Measurements from ENCODE around the gene LDLRAD4.

The LDLRAD4 gene

DNA sequence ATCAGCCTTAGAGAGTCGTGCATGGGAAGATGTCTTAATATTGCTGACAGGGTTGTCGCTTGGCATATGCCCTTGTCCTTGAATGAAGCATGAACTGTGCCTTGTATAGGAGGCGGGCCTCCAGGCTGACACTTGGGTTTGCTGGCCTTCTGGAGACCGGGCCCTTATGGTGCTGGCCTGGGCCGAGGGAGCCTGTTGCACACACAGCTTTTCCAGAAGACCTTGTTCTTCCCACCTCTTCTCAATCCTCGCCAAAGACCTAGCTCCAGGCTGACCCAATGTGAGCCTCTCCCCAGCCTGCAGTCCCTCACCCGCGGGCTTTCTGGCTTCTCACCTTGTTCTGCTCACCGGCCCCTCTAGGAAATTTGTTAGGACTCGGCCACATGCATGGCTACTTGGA lies 308.7 kb downstream of the LDLRAD4 start:
- no peak for DNase-seq

DNA sequence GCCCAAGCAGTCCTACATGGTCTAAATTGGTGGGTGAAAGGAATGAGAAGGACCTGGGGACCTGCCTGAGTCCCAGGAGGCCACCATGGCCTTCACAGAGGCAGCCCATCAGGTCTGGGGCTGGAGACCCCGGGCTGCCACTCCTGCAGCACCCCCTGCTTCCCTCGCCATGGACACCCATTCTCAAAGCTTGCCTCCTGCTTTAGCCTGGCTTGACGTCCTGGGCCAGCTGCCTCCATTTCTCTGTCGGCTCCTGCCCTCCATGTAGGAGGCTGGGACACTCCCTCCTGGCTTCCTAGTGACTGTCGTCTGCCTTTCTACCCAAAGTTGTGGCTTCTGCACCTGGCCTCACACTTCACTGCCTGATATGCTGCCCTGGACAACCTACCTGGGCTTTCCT lies 309.2 kb downstream of the LDLRAD4 start:
- DNase-seq: no peak

- DNase-seq: no peak
Observed at GRCh38 chr18:13528739-13529392, 310.3 kb downstream of the LDLRAD4 start.

DNA sequence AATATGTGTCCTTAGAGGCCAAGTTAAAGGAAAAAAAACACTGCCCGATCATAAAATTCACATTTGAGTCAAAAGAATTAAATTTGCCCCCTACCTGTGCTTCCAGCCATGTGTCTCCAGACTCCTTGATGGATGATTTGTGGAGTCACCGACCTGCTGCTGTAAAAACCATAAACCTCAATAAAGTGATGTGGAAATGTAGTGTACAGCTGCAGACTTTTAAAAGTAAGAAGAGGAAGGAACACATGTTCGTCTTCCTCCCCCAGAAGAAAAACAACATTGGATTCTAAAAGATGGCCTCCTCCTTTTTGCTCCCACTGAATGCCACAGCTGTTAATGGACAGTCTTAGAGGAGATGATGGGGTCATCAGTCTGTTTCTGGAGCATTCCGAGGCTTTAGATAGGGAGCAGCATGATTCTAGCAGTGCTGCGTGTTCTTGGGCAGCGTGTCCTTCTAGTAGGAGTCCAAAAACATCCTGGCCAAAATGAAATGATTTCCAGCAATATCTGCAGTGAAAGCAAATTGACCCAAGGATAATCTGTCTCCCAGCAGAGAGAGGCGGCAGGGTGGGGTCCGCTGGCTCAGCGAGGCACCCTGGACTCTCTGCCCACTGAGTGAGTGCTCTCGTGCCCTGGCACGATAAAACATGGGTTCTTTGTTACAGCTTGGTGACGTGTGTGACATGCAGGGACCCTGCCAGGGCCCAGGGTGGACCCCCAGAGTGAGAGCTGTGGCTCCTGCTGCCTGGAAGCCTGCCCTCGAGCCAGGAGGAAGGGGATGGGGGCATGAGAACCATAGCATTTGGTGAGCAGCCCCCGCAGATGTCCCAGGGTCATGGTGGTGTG lies 311.7 kb downstream of the LDLRAD4 start:
- no peak for DNase-seq

DNA sequence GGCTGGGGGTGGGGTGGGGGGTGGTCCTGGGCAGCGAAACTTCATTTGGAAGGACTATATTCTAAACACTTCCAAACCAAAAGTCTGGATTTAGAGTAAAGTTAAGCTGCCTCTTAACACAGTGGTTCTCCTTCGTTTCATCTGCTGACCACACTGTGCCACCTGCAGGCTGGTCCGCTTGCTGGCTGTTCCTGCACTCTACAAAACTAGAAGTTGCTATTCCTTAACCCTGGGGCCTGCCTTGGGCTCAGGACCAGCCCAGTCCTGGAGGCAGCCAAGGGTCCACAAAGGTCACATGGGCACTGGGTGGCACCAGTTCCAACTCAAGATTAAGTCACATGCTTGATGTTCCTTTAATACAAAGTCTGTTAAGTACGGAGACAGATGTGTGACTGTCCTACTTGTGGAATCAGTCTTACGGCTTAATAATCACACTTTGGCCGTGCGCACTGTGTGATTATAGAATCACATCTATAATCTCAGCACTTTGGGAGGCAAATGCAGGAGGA lies 312.4 kb downstream of the LDLRAD4 start:
- DNase-seq: no peak

DNA sequence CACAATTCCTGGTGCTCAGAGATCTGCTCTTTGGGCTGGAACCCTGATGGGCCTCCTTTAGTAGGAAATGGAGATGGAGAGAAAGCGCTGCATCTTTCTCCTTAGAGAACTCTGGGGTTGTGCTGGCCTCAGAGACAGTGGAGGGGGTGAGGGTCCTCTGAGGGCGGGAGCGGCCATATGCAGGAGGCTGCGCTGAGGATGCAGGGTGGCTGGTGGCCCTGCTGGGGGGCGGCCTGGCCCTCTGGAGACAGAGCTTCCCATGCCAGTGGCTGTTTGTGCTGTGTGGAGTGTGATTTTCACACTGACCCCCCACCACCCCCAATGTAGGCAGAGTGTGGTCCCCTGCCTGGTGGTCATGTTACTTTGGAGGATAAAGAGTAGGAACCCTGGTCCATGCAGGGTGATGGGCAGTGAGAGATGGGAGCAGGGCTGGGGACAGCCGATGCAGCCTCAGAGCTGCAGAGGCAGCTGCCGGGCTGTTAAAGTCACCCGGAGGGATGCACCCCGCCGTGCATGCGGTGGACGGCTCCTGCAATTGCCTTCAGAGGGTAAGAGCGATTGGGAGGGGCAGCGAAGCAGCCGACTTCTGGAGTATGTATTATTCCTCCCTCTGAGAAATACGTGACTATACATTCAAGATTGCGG lies 313.2 kb downstream of the LDLRAD4 start:
- DNase-seq: no peak

DNA sequence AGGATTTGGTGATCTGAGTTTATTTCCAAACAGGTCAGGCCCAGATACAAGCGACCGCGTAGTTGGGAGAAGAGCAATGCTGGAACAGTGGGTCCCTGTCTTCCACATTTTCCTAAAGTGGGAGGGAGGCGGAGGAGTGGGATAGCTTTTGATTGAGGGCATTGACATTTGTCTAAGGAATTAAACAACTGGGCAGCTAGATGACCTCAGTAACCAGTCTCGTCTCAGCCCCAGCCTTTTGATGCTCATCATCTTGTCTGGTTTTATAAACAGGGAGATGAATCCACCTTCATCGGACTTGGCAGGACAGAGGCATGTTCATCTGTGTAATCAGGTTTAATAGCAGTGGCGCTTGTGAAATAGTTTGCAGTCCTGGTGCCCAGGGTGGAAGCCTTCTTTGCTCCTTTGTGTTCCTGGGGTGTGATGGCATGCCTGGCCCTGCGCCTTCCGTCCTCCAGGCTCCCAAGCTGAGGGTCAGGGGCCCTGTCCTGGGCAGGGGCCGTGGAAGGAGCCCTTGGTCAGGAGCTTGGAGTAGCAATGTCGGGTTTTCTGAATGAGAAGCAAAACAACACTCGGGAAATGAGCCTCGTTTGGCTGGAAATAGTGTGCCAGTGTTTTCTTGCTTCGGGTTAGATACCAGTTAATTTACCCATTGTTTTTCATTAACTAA lies 314.0 kb downstream of the LDLRAD4 start:
- DNase-seq: no peak

GRCh38 chr18:13534631-13535030 lies 316.1 kb downstream of the LDLRAD4 start:
- DNase-seq: no peak

GRCh38 chr18:13536578-13536977 lies 318.0 kb downstream of the LDLRAD4 start:
- DNase-seq: no peak

DNA sequence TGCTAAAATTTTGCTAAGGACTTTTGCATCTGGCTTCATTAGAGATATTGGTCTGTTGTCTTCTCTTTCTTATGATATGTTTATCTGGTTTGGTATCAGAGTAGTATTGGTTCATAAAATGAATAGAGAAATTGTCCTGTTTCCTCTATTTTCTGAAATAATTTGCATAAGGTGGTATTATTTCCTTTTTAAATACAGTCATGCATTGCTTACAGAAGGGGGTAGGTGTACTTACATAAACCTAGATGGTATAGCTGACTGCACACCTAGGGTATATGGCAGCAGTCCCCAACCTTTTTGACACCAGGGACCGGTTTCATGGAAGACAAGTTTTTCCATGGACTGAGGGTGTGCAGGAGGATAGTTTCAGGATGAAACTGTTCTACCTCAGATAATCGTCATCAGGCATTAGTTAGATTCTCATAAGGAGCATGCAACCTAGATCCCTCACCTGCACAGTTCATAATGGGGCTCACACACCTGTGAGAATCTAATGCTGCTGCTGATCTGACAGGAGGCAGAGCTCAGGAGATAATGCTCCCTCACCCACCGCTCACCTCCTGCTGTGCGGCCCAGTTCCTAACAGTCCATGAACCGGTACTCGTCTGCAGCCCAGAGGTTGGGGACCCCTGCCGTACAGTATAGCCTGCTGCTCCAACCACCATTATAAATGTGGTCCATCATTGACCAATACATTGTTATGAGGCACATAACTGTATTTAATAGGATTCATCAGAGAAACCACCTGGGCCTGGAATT lies 318.6 kb downstream of the LDLRAD4 start:
- no peak for DNase-seq

GRCh38 chr18:13538630-13539029 lies 320.1 kb downstream of the LDLRAD4 start:
- DNase-seq: no peak

GRCh38 chr18:13539050-13539449 lies 320.5 kb downstream of the LDLRAD4 start:
- DNase-seq: no peak

GRCh38 chr18:13539843-13540476 lies 321.4 kb downstream of the LDLRAD4 start:
- DNase-seq: no peak

DNA sequence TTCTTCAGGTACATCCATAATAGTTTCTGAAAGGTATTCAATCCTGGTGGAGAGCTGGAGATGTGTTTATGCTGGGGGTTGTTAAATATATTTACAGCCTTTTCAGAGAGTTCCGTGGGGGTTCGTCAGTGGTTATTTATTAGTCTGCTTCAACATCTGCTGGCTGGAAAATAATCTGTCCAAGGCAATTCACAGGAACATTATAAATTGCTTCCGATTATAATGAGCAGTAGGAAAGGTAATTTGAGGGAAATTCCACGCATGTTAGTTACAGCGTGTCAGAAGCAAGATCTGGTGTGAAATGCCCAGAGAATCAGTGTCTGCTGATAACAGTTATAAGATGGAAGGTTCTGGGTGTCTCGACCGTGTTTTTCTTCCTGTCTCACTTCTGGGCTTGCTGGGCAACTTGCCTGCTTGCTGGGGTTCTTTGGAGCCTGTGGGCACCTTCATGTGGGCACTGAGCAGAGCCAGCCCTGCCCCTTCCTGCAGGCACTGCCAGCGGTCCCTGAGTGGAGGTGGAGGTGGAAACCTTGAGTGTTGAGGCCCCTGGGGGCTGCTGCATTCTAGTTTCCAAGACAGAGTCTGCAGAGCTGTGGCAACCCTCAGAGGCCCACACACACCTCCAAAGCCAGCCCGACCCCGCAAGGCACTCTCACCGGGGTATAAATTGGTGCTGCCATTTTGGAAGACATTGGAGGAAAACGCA lies 322.1 kb downstream of the LDLRAD4 start:
- DNase-seq: no peak

DNA sequence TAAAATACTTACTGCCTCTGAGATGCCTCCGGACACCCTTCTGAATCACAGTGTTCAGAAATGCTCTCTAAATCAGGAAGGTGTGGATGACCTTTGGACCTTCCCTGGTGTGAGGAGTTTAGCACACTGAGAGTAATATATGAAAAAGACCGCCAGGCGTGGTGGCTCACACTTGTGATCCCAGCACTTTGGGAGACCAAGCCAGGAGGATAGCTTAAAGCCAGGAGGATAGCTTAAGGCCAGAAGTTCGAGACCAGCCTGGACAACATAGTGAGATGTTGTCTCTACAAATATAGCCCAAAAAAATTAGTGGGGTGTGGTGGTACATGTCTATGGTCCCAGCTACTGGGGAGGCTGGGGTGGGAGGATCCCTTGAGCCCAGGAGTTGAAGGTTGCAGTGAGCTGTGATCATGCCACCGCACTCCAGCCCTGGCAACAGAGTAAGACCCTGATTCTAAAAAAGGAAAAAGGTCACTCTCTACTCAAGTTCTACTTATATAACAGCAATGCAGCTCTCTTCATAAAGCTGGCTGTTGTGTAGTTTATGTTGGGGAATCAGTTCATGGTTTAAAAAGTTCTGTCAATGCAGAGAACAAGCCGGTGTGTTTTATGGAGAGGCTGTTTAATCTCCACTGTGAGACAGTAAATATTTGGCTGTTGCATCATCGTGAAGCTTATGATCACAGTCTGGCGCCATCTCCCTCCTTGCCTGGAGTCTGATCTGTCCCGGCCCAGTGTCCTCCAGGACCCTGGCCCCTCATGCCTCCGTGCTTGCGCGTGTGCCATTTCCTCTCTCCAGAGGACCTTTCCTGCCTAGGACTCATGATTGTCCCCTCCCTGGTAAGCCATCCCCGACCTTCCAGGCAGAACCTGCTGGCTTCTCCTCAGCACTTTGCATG lies 323.3 kb downstream of the LDLRAD4 start:
- DNase-seq: no peak

- DNase-seq: no peak
Observed at GRCh38 chr18:13542520-13542847, 323.9 kb downstream of the LDLRAD4 start.

- DNase-seq: no peak
Observed at GRCh38 chr18:13543144-13543543, 324.6 kb downstream of the LDLRAD4 start.

DNA sequence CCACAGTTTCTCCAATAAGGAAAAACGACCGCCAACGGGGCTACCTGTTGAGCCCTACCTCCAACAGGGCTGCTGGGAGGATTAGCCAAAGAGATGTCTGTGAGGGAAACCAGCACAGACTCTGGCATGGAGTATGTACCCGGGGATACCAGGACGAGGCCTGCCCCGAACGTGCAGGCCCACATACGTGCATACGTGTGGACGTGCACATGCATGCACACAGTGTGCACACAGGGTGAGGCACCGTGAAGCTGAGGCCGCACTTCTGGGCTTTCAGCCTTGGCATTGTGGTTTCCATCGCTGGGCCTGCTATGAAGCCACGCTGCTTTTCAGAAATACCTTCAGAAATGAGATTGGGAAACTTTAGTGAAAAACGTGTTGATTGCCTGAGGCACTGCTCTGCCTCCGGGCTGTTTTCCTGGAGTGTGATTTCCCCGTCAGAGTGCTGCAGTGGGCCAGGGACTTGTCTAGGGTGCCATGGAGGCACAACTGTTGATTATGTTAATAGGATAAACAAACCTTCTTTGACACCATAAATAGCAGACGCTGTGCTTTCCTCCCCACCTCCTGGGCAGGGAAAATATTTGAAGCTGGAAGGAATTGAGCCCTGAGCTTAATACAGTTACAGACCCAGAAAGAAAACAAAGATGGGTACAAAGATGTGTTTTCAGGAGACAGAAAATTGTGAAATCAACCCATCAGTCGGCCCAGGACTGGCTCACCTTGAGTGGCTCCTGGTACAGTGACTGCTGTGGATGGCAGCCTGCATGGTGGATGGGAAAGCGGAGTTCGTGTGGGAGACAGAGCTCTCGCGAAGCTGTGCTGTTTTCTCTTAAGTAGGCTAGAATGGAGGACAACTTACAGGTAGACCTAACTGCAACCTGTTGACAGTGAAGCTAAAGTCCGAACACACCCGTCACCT lies 325.5 kb downstream of the LDLRAD4 start:
- no peak for DNase-seq

DNA sequence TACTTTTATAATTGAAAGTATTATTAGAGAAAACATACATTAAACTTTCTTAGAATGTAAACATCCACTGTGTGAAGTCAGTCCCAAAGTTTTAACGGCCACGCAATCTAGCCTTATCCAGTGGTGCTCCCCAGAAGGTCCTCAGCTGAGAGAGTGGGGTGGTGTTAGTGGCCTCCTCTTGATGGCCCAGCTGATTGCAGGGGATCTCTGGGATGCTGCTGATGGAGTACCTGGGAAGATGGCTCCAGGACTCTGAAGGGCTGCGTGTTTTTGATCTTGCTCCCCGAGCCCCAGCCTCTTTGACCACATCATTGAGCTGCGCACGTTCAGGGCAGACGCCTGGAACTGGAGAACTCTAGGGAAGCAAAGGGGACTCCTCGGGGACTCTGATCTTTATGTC lies 326.4 kb downstream of the LDLRAD4 start:
- no peak for DNase-seq

Data from stimulated activated CD4-positive, alpha-beta T cell treated with anti-CD3 and anti-CD28 coated beads, Interleukin-4, amount 100 ng/mL, for 1 hour (primary cell).